ENCODE measurements around the gene MRPS23. TPM values are rescaled to one million over a fixed set of nuclear protein-coding genes. Genes with fewer than 3 reads are reported as not detected.
A peak's percentile ranks its signal among the peaks of the same experiment; 100 is the strongest.

MRPS23 gene
- total and polyA plus RNA-seq, 2 of the 4 experiments (the other 2 are of a cell fraction), result 23.5 to 37.3 TPM

GRCh38 chr17:57881783-57882351 is 32.0 kb upstream of the MRPS23 start:
- Histone ChIP-seq H3K4ac (ENCODE audit: low read depth, low read length) (peak overlapping the region; percentile 98), H3K27ac (ENCODE audit: insufficient read depth, low read length) (peak overlapping the region; percentile 94), H3K79me1 (ENCODE audit: low read depth in 1 of 2, low read length in 2 of 2) (peaks cover 17 to 65% of the 10 kb centered on the region in 2 experiments), H4K8ac (ENCODE audit: low read depth in 2 of 2, low read length in 2 of 2) (peak overlapping the region; percentile 78 to 91), H3K4me3 (ENCODE audit: insufficient read depth, low read depth, low read length) (no peak overlapping the region), H3K4me2 (ENCODE audit: low read depth, low read length) (peak overlapping the region; percentile 25; the same call in 1 of the 2 replicates), H3K4me1 (ENCODE audit: control insufficient read depth, insufficient read depth, low read length) (peaks cover 38% of the 10 kb centered on the region), H3K27me3 (ENCODE audit: control insufficient read depth, insufficient read depth, low read length) (no peaks in the 10 kb centered on the region), H3K23ac (ENCODE audit: low read depth, low read length) (peak overlapping the region; percentile 94), H3K9ac (ENCODE audit: low read depth, low read length) (peak overlapping the region; percentile 55), H4K5ac (ENCODE audit: low read depth, low read length) (peak overlapping the region; percentile 59), H4K20me1 (ENCODE audit: insufficient read depth, low read length) (no peaks in the 10 kb centered on the region; the same call in 1 of the 2 replicates), H3K9me1 (ENCODE audit: insufficient read depth, low read length) (peaks cover 28% of the 10 kb centered on the region), H2AK5ac (ENCODE audit: low read depth, low read length) (peak overlapping the region; percentile 90), H4K91ac (ENCODE audit: insufficient read depth, low read depth, low read length) (peak overlapping the region; percentile 97), H3K9me3 (ENCODE audit: control insufficient read depth, insufficient read depth, low read length) (no peaks in the 10 kb centered on the region), H3K56ac (ENCODE audit: extremely low read depth, insufficient read depth, low read length) (peak overlapping the region; percentile 80; the same call in 1 of the 2 replicates), H2AFZ (replicated peaks; ENCODE audit: low read length, poor library complexity) (peak overlapping the region; percentile 29), H2BK20ac (ENCODE audit: low read depth, low read length) (peak overlapping the region; percentile 98), H3K14ac (replicated peaks; ENCODE audit: low read depth, low read length) (peak overlapping the region; percentile 88), H3K18ac (ENCODE audit: low read depth, low read length) (peak overlapping the region; percentile 69), H2BK5ac (ENCODE audit: low read depth, low read length, poor library complexity, severe bottlenecking) (peak overlapping the region; percentile 95), H3K36me3 (ENCODE audit: control insufficient read depth, insufficient read depth, low read length) (peaks cover 19% of the 10 kb centered on the region), H2BK120ac (ENCODE audit: low read depth, low read length) (peak overlapping the region; percentile 98), H2AK9ac (replicated peaks; ENCODE audit: low read depth, low read length, poor library complexity) (peak overlapping the region; percentile 97), H2BK15ac (ENCODE audit: low read depth, low read length) (peak overlapping the region; percentile 66; the same call in 2 of the 3 replicates)
- 20% methylated on average over 2 of the region's 9 CpGs; no CpG with 5 or more reads in 1 of the 2 experiments for WGBS, 2 experiments (ENCODE audit: extremely low coverage in 2 of 2, insufficient read length in 1 of 2)
- intact Hi-C loops (cut with micrococcal nuclease), result loop anchor here (1.0 kb wide), 1 partner anchor 7 kb away; no protein-coding TSS in a partner anchor
- no TSS peak for BruUV-seq (replicated peaks)
- in situ Hi-C loops (cut with MboI; ENCODE audit: low sequenced_read_pairs), result no loop called here
- POLR2A ChIA-PET (ENCODE audit: unreplicated experiment), result no interaction called here
- dilution Hi-C loops (cut with HindIII; ENCODE audit: low sequenced_read_pairs, unreplicated experiment), result no loop called here
- TF ChIP-seq MAFK (IDR thresholded peaks at IDR 0.05; ENCODE audit: low read depth, low read length) (peak; percentile 25; the same call in 1 of the 2 replicates), RCOR1 (IDR thresholded peaks at IDR 0.05; ENCODE audit: insufficient replicate concordance, low read length) (no peak)
- DNase-seq (no peak), ATAC-seq (ENCODE audit: low read depth) (peak; percentile 3)
- CTCF ChIA-PET, result interaction anchor here (1.1 to 1.8 kb wide), 2 partner anchors 11 to 73 kb away, joined by 3 to 8 read pairs; no protein-coding TSS in a partner anchor

Measured in IMR-90 (cell line).